NT2/D1 (cell line): ENCODE measurements around the gene WWP2.

Experiments used
- SUZ12 ChIP-seq: IDR thresholded peaks from 2 replicates; pipeline ENCODE4 v1.6.1; 2011; ENCODE audit not compliant: insufficient read length, insufficient read depth; ENCODE audit errors: extremely low read depth
- YY1 ChIP-seq: IDR thresholded peaks from 2 replicates; pipeline ENCODE4 v1.6.1; 2011; ENCODE audit not compliant: insufficient read length, insufficient read depth
- ZNF274 ChIP-seq: IDR thresholded peaks from 2 replicates; pipeline ENCODE4 v1.6.1; 2011; ENCODE audit warnings: mild to moderate bottlenecking, low read depth, low read length

- TF ChIP-seq YY1 (no peak), ZNF274 (no peak), SUZ12 (no peak)
These were observed 130.2 kb downstream of the WWP2 start for GRCh38 chr16:69892378-69892777.
